Loucy (cell line): ENCODE measurements around the gene GRID1.
"Not testable (repeated sequence)": the region's sequence is repeated elsewhere in the genome, so short reads cannot be mapped to it uniquely, and the experiment has no call there.

Experiments
- CTCF ChIP-seq: fragments of 200-600 bp; sonication (generic); conservative IDR thresholded peaks from 2 replicates; pipeline ENCODE4 v1.5.1; 2014; ENCODE audit warnings: mild to moderate bottlenecking, antibody characterized with exemption, low read length
- EZH2phosphoT487 ChIP-seq: fragments of 200-600 bp; IDR thresholded peaks from 2 replicates; pipeline ENCODE4 v1.6.1; 2018; ENCODE audit warnings: antibody characterized with exemption, mild to moderate bottlenecking, moderate library complexity, borderline replicate concordance

- TF ChIP-seq CTCF, EZH2phosphoT487: not testable (repeated sequence)
These were observed 527.9 kb downstream of the GRID1 start for GRCh38 chr10:85838660-85839059.
